Endothelial cell of umbilical vein (primary cell): Measurements from ENCODE around the gene ALDH3A2. TPM values are rescaled to one million over a fixed set of nuclear protein-coding genes. Genes with fewer than 3 reads are reported as not detected.
A peak's percentile ranks its signal among the peaks of the same experiment; 100 is the strongest.

Source experiments
- BruUV-seq: library from RNA; stranded (reverse); fragments of 400-500 nt; replicated peaks from 2 replicates; lab custom pipeline; 2021; lab: Mats Ljungman, UMichigan
- CTCF ChIA-PET: fragments of 300-600, 350-600 bp; sonication (Branson Sonifier 250); formaldehyde crosslinking; loops from one replicate; lab custom pipeline; 2021; ENCODE audit warnings: antibody characterized with exemption, inconsistent platforms; lab: Charles Lee
- POLR2A ChIA-PET: fragments of 300-600, 350-600 bp; sonication (Branson Sonifier 250); formaldehyde crosslinking; loops from one replicate; lab custom pipeline; 2021; ENCODE audit warnings: antibody characterized with exemption, inconsistent platforms; lab: Charles Lee
- DNase-seq: peaks from one replicate; pipeline ENCODE4 v3.0.0-alpha.2; 2011; ENCODE audit warnings: low read depth, low spot score
- FAIRE-seq: peaks from 2 replicates; lab custom pipeline; 2011; peaks lifted over from hg19 to GRCh38; lab: Jason Lieb, UNC
- H2AFZ ChIP-seq: 2 replicates; pipeline ENCODE4 v1.6.0; 2012; ENCODE audit warnings: low read depth, low read length, control low read depth, inconsistent platforms
- H3K27ac ChIP-seq: 2 replicates; pipeline ENCODE4 v1.5.1; 2011; ENCODE audit warnings: low read depth, mild to moderate bottlenecking, control low read depth, low read length, moderate library complexity; ENCODE audit not compliant: insufficient read depth
- H3K27me3 ChIP-seq, 2 experiments: 2 replicates each; pipeline versions ENCODE4 v1.6.0 to v1.6.1; 2011; ENCODE audit warnings: low read length in 2 of 2, mixed read lengths in 1 of 2; ENCODE audit not compliant: control insufficient read depth in 2 of 2, insufficient read depth in 2 of 2
- H3K36me3 ChIP-seq, 2 experiments: 2 replicates in 1 of 2; 3 replicates in 1 of 2; pipeline ENCODE4 v1.5.1; 2011; ENCODE audit warnings: low read length in 2 of 2, mild to moderate bottlenecking in 1 of 2, moderate library complexity in 1 of 2; ENCODE audit not compliant: control insufficient read depth in 2 of 2, insufficient read depth in 2 of 2; ENCODE audit errors: extremely low read depth in 1 of 2
- H3K4me1 ChIP-seq: 3 replicates; pipeline ENCODE4 v1.5.1; 2011; ENCODE audit warnings: mild to moderate bottlenecking, low read length; ENCODE audit not compliant: control insufficient read depth, insufficient read depth; ENCODE audit errors: extremely low read depth
- H3K4me2 ChIP-seq: 2 replicates; pipeline ENCODE4 v1.6.1; 2011; ENCODE audit warnings: low read length, control low read depth, mixed read lengths; ENCODE audit not compliant: insufficient read depth
- H3K4me3 ChIP-seq, 3 experiments: fragments of 200-600 bp in 1 of 3; sonication (generic), shearing (Covaris generic) in 1 of 3; replicated peaks in 1 of 3; 2 replicates each; pipeline ENCODE4 v1.5.1; 2011 to 2016; ENCODE audit warnings: control low read depth in 3 of 3, low read length in 3 of 3, mild to moderate bottlenecking in 2 of 3, inconsistent platforms in 1 of 3, low read depth in 1 of 3, moderate library complexity in 1 of 3; ENCODE audit not compliant: insufficient read depth in 1 of 3
- H3K79me2 ChIP-seq: 2 replicates; pipeline ENCODE4 v1.6.0; 2012; ENCODE audit warnings: low read length, inconsistent platforms; ENCODE audit not compliant: control insufficient read depth, insufficient read depth
- H3K9ac ChIP-seq: replicated peaks from 2 replicates; pipeline ENCODE3; 2011; ENCODE audit warnings: low read length, control low read depth; ENCODE audit not compliant: insufficient read depth; ENCODE audit errors: extremely low read depth
- H3K9me1 ChIP-seq: replicated peaks from 3 replicates; pipeline ENCODE4 v1.6.0; 2011; ENCODE audit warnings: mild to moderate bottlenecking, low read length; ENCODE audit not compliant: control insufficient read depth, insufficient read depth; ENCODE audit errors: extremely low read depth
- H3K9me3 ChIP-seq: replicated peaks from 2 replicates; pipeline ENCODE4 v1.5.1; 2012; ENCODE audit warnings: low read length, inconsistent platforms; ENCODE audit not compliant: control insufficient read depth, insufficient read depth
- H4K20me1 ChIP-seq: replicated peaks from 2 replicates; pipeline ENCODE3; 2011; ENCODE audit warnings: mild to moderate bottlenecking, low read length; ENCODE audit not compliant: control insufficient read depth, insufficient read depth; ENCODE audit errors: extremely low read depth
- EZH2 ChIP-seq: IDR thresholded peaks from 2 replicates; pipeline ENCODE4 v1.6.1; 2012; ENCODE audit warnings: borderline replicate concordance, low read depth, mild to moderate bottlenecking, moderate library complexity, low read length, inconsistent platforms; ENCODE audit not compliant: severe bottlenecking
- JUN ChIP-seq: IDR thresholded peaks from 2 replicates; pipeline ENCODE4 v1.6.1; 2011; ENCODE audit warnings: borderline replicate concordance, low read depth; ENCODE audit not compliant: insufficient read length, insufficient read depth
- MYC ChIP-seq: IDR thresholded peaks from one replicate; pipeline ENCODE4 v1.6.1; 2011; ENCODE audit warnings: mild to moderate bottlenecking, low read depth, low read length
- POLR2A ChIP-seq: IDR thresholded peaks from 2 replicates; pipeline ENCODE4 v1.6.1; 2012; ENCODE audit warnings: low read depth, mild to moderate bottlenecking, control low read depth, low read length
- POLR2AphosphoS5 ChIP-seq: IDR thresholded peaks from 2 replicates; pipeline ENCODE4 v1.6.1; 2012; ENCODE audit warnings: low read depth, mild to moderate bottlenecking, control low read depth, low read length, moderate library complexity; ENCODE audit not compliant: insufficient read depth
- dilution Hi-C: fragments of 300-500 bp; cut with MboI; formaldehyde crosslinking; loops from one replicate; pipeline ENCODE4 v1.15.0; 2019; ENCODE audit warnings: low sequenced_read_pairs; ENCODE audit not compliant: extremely low pct_ligation_motif_present
- intact Hi-C: fragments of 100-400 bp; cut with micrococcal nuclease; formaldehyde crosslinking; loops from one replicate; pipeline ENCODE4 v1.10.0; 2022
- polyA plus RNA-seq, 4 experiments: library from polyadenylated mRNA; depleted of rRNA in 3 of 4; stranded (reverse) in 3 of 4; unstranded in 1 of 4; fragments of >200 nt; gene quantifications; 2 replicates each; pipeline versions ENCODE4 v1.2.1 to v1.2.3, GENCODE V29; 2011 to 2012; ENCODE audit warnings: missing spikeins in 1 of 4
- total RNA-seq: library from RNA; stranded (reverse); gene quantifications from 2 replicates; pipeline ENCODE4 v1.2.3, GENCODE V29; 2021
- TF ChIP-seq, protein P1 (sequence below), 2 donors: IDR thresholded peaks; 1 replicate in 1 of 2; 2 replicates in 1 of 2; pipeline ENCODE4 v1.5.1; 2011; ENCODE audit warnings: low read length in 2 of 2, mild to moderate bottlenecking in 2 of 2, moderate library complexity in 2 of 2, control low read depth in 1 of 2, inconsistent platforms in 1 of 2, low read depth in 1 of 2; ENCODE audit not compliant: insufficient read depth in 1 of 2; ENCODE audit errors: extremely low read depth in 1 of 2

ALDH3A2 gene
- total and polyA plus RNA-seq, 2 donors (not counting 3 experiments of a cell fraction or from before 2014, with no cell fraction given): 16.7 to 36.5 TPM

- dilution Hi-C loops (no loop called here), intact Hi-C loops (loop anchor here (1.0 kb wide), 1 partner anchor 158 kb away; no protein-coding TSS in a partner anchor)
- FAIRE-seq: no peak
These were observed 23.6 kb downstream of the ALDH3A2 start for GRCh38 chr17:19672009-19672750.

More at GRCh38 chr17:19672009-19672750, 23.6 kb downstream of the ALDH3A2 start:
- Histone ChIP-seq H2AFZ (no peak overlapping the region), H3K9ac (no peak overlapping the region), H3K4me3 (no peak overlapping the region), H3K4me1 (no peaks in the 10 kb centered on the region), H3K9me1 (no peaks in the 10 kb centered on the region), H3K4me2 (no peak overlapping the region), H3K27me3 (no peaks in the 10 kb centered on the region), H4K20me1 (no peaks in the 10 kb centered on the region), H3K36me3 (peaks cover 2 to 5% of the 10 kb centered on the region in 2 experiments), H3K79me2 (no peaks in the 10 kb centered on the region), H3K27ac (no peak overlapping the region), H3K9me3 (no peaks in the 10 kb centered on the region)
- BruUV-seq: no TSS peak
- POLR2A ChIA-PET: interaction anchor here (0.6 kb wide), 1 partner anchor 185 kb away, joined by 4 read pairs; no protein-coding TSS in a partner anchor
- no peak for TF ChIP-seq POLR2A
- TF ChIP-seq POLR2AphosphoS5: no peak
- TF ChIP-seq JUN: no peak
- TF ChIP-seq EZH2: no peak
- no peak for TF ChIP-seq MYC
- TF ChIP-seq, protein P1, sequence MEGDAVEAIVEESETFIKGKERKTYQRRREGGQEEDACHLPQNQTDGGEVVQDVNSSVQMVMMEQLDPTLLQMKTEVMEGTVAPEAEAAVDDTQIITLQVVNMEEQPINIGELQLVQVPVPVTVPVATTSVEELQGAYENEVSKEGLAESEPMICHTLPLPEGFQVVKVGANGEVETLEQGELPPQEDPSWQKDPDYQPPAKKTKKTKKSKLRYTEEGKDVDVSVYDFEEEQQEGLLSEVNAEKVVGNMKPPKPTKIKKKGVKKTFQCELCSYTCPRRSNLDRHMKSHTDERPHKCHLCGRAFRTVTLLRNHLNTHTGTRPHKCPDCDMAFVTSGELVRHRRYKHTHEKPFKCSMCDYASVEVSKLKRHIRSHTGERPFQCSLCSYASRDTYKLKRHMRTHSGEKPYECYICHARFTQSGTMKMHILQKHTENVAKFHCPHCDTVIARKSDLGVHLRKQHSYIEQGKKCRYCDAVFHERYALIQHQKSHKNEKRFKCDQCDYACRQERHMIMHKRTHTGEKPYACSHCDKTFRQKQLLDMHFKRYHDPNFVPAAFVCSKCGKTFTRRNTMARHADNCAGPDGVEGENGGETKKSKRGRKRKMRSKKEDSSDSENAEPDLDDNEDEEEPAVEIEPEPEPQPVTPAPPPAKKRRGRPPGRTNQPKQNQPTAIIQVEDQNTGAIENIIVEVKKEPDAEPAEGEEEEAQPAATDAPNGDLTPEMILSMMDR (IDR thresholded peaks at IDR 0.05; ENCODE audit: extremely low read depth in 1 of 2, insufficient read depth in 1 of 2, low read depth in 1 of 2, low read length in 2 of 2): no peak
- CTCF ChIA-PET: interaction anchor here (0.6 to 3.1 kb wide), 11 partner anchors 12 to 309 kb away, joined by 3 to 14 read pairs (median 3); partner anchors contain the start of gene ALDH3A2
- peak; percentile 11 for DNase-seq
